HCT116 (cell line): ENCODE data around the gene DGCR6L. TPM values are rescaled to one million over a fixed set of nuclear protein-coding genes. Genes with fewer than 3 reads are reported as not detected.

Experiments used
- ATAC-seq: fragments of 200-7000 bp; cut with Tn5 transposase; 2 replicates; pipeline ENCODE4 v1.9.1; 2020; ENCODE audit warnings: mild to moderate bottlenecking, moderate library complexity
- BruUV-seq: library from RNA; stranded (reverse); fragments of 400-500 nt; replicated peaks from 2 replicates; lab custom pipeline; 2021; lab: Mats Ljungman, UMichigan
- CTCF ChIA-PET: fragments of 300-600 bp; sonication (Branson Sonifier 250); formaldehyde crosslinking; loops from one replicate; lab custom pipeline; 2021; ENCODE audit warnings: antibody characterized with exemption; lab: Charles Lee
- POLR2A ChIA-PET: fragments of 300-600, 350-600 bp; sonication (Branson Sonifier 250); formaldehyde crosslinking; loops from one replicate; lab custom pipeline; 2021; ENCODE audit warnings: antibody characterized with exemption; lab: Charles Lee
- RAD21 ChIA-PET, 2 experiments: fragments of 300-600 bp; sonication (Branson Sonifier 250); formaldehyde crosslinking; loops; one replicate each; lab custom pipeline; 2023; ENCODE audit warnings: low total read pairs in 2 of 2; ENCODE audit not compliant: uncharacterized antibody in 2 of 2, unreplicated experiment in 2 of 2, low non-redundant PET in 1 of 2; lab: Charles Lee
- DNase-seq: peaks from one replicate; pipeline ENCODE4 v3.0.0-alpha.2; 2010; ENCODE audit warnings: low read depth, low spot score
- H2AFZ ChIP-seq: fragments of 200-600 bp; shearing (Covaris generic), sonication (generic); 2 replicates; pipeline ENCODE4 v1.6.1; 2017; ENCODE audit warnings: low read depth, mixed run types, mixed read lengths, antibody characterized with exemption, low read length; ENCODE audit not compliant: poor library complexity, severe bottlenecking
- H3K27ac ChIP-seq: 2 replicates; pipeline ENCODE4 v1.5.1; 2012; ENCODE audit warnings: low read depth, low read length
- H3K27me3 ChIP-seq: fragments of 200-600 bp; sonication (generic); 2 replicates; pipeline ENCODE4 v1.6.1; 2016; ENCODE audit warnings: mixed run types, low read length, mixed read lengths; ENCODE audit not compliant: insufficient read depth
- H3K36me3 ChIP-seq, 2 experiments: fragments of 200-500 bp in 1 of 2; fragments of 200-600 bp in 1 of 2; sonication (Bioruptor generic) in 1 of 2; sonication (generic) in 1 of 2; 2 replicates each; pipeline versions ENCODE4 v1.5.1 to v1.6.1; 2014 to 2016; ENCODE audit warnings: low read length in 2 of 2, inconsistent platforms in 1 of 2, mixed read lengths in 1 of 2, mixed run types in 1 of 2; ENCODE audit not compliant: insufficient read depth in 2 of 2, control insufficient read depth in 1 of 2
- H3K4me1 ChIP-seq, 2 experiments: fragments of 200-600 bp in 1 of 2; sonication (generic) in 1 of 2; 2 replicates each; pipeline versions ENCODE4 v1.5.1 to v1.6.1; 2012 to 2017; ENCODE audit warnings: low read length in 2 of 2, inconsistent platforms in 1 of 2, mild to moderate bottlenecking in 1 of 2, mixed read lengths in 1 of 2, mixed run types in 1 of 2, moderate library complexity in 1 of 2; ENCODE audit not compliant: insufficient read depth in 2 of 2, control insufficient read depth in 1 of 2
- H3K4me2 ChIP-seq: fragments of 200-600 bp; sonication (generic); 2 replicates; pipeline ENCODE4 v1.6.1; 2017; ENCODE audit warnings: mixed run types, low read length, mixed read lengths
- H3K4me3 ChIP-seq, 2 experiments: fragments of 200-600 bp in 1 of 2; sonication (generic) in 1 of 2; replicated peaks in 1 of 2; 2 replicates each; pipeline ENCODE4 v1.5.1; 2011 to 2016; ENCODE audit warnings: low read length in 2 of 2, control low read depth in 1 of 2, low read depth in 1 of 2, mild to moderate bottlenecking in 1 of 2, mixed read lengths in 1 of 2, mixed run types in 1 of 2
- H3K79me2 ChIP-seq: fragments of 200-600 bp; sonication (generic); 2 replicates; pipeline ENCODE4 v1.6.1; 2017; ENCODE audit warnings: mild to moderate bottlenecking, mixed run types, low read length, moderate library complexity, mixed read lengths; ENCODE audit not compliant: insufficient read depth
- H3K9ac ChIP-seq: fragments of 200-600 bp; sonication (generic); 2 replicates; pipeline ENCODE4 v1.6.1; 2016; ENCODE audit warnings: low read length, mixed read lengths
- H3K9me2 ChIP-seq: fragments of 200-600 bp; sonication (generic), shearing (Covaris generic); 2 replicates; pipeline ENCODE4 v1.6.1; 2017; ENCODE audit warnings: mixed run types, mild to moderate bottlenecking, moderate library complexity; ENCODE audit not compliant: insufficient read depth
- H3K9me3 ChIP-seq, 2 experiments: fragments of 200-500 bp in 1 of 2; fragments of 200-600 bp in 1 of 2; sonication (Bioruptor generic) in 1 of 2; sonication (generic) in 1 of 2; 2 replicates each; pipeline ENCODE4 v1.6.1; 2014 to 2017; ENCODE audit warnings: low read length in 2 of 2, mixed read lengths in 2 of 2, inconsistent platforms in 1 of 2, low read depth in 1 of 2, mild to moderate bottlenecking in 1 of 2, mixed run types in 1 of 2, moderate library complexity in 1 of 2; ENCODE audit not compliant: control insufficient read depth in 1 of 2, insufficient read depth in 1 of 2
- H4K20me1 ChIP-seq: fragments of 200-600 bp; sonication (generic), shearing (Covaris generic); 2 replicates; pipeline ENCODE4 v1.6.1; 2017; ENCODE audit warnings: mixed run types, mild to moderate bottlenecking, moderate library complexity; ENCODE audit not compliant: insufficient read depth
- CBX3 ChIP-seq: IDR thresholded peaks from 2 replicates; pipeline ENCODE4 v1.6.1; 2012; ENCODE audit warnings: low read depth
- ELF1 ChIP-seq: IDR thresholded peaks from 2 replicates; pipeline ENCODE4 v1.6.1; 2012; ENCODE audit warnings: low read depth, borderline replicate concordance
- FOSL1 ChIP-seq: IDR thresholded peaks from 2 replicates; pipeline ENCODE4 v1.6.1; 2012; ENCODE audit warnings: low read depth
- POLR2A ChIP-seq: IDR thresholded peaks from 2 replicates; pipeline ENCODE4 v1.7.0; 2011; ENCODE audit warnings: borderline replicate concordance; ENCODE audit not compliant: insufficient read depth, insufficient read length; ENCODE audit errors: extremely low read depth
- POLR2AphosphoS5 ChIP-seq: IDR thresholded peaks from 2 replicates; pipeline ENCODE4 v1.6.1; 2011; ENCODE audit warnings: mild to moderate bottlenecking, low read depth, low read length, moderate library complexity
- RAD21 ChIP-seq: IDR thresholded peaks from 2 replicates; pipeline ENCODE4 v1.6.1; 2012; ENCODE audit warnings: low read depth, mild to moderate bottlenecking
- SP1 ChIP-seq: IDR thresholded peaks from 2 replicates; pipeline ENCODE4 v1.6.1; 2012; ENCODE audit warnings: low read depth
- SRF ChIP-seq: IDR thresholded peaks from 2 replicates; pipeline ENCODE4 v1.6.1; 2012; ENCODE audit warnings: low read depth
- TCF7L2 ChIP-seq: IDR thresholded peaks from 2 replicates; pipeline ENCODE4 v1.7.0; 2011; ENCODE audit warnings: borderline replicate concordance, inconsistent platforms; ENCODE audit not compliant: insufficient read depth, insufficient read length; ENCODE audit errors: extremely low read depth
- YY1 ChIP-seq: IDR thresholded peaks from 2 replicates; pipeline ENCODE4 v1.6.1; 2011; ENCODE audit warnings: low read length, low read depth, moderate library complexity, mild to moderate bottlenecking; ENCODE audit not compliant: insufficient replicate concordance; ENCODE audit errors: extremely low read depth
- ZBTB33 ChIP-seq: IDR thresholded peaks from 2 replicates; pipeline ENCODE4 v1.6.1; 2011; ENCODE audit warnings: mild to moderate bottlenecking, low read length, moderate library complexity; ENCODE audit not compliant: insufficient replicate concordance; ENCODE audit errors: extremely low read depth
- intact Hi-C: fragments of 100-400 bp; cut with micrococcal nuclease; formaldehyde crosslinking; loops from 2 replicates; pipeline ENCODE4 v1.10.0; 2022
- total RNA-seq: library from RNA; stranded (reverse); gene quantifications from one replicate; pipeline ENCODE4 v1.2.1, GENCODE V29; 2021; ENCODE audit not compliant: unreplicated experiment
- TF ChIP-seq, protein P1 (sequence below): IDR thresholded peaks from 2 replicates; pipeline ENCODE4 v1.6.1; 2012
- TF ChIP-seq, protein P2 (sequence below): IDR thresholded peaks from 2 replicates; pipeline ENCODE4 v1.6.1; 2012; ENCODE audit warnings: low read depth

DGCR6L gene
- total RNA-seq, 1 experiment from 2014 or later: 44.9 TPM

DNA sequence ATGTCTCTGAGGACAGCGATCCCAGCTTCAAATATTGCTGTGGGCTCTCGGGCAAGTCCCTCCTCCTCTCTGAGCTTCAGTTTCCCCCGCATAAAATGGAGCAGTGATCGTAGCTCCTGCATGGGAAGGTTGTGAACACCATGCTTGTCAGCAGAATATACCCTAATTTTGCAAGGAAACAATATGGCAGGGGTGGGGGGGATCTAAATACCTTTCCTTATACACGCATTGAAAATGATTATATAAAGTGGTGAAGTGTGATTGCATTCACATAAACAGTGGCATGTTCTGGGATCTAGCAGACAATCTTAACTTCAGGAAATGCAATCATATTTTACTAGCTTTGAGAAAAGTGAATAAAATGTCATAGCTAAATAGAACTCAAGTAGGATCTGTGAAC is 27.8 kb downstream of the DGCR6L start:
- no peak for ATAC-seq
- Histone ChIP-seq H3K9me2 (no peaks in the 10 kb centered on the region), H4K20me1 (no peaks in the 10 kb centered on the region), H3K4me2 (no peak overlapping the region), H3K4me1 (no peaks in the 10 kb centered on the region), H3K27me3 (no peaks in the 10 kb centered on the region), H3K36me3 (no peaks in the 10 kb centered on the region), H2AFZ (no peak overlapping the region), H3K4me3 (no peak overlapping the region), H3K27ac (no peak overlapping the region), H3K9ac (no peak overlapping the region), H3K9me3 (no peaks in the 10 kb centered on the region), H3K79me2 (no peaks in the 10 kb centered on the region)
- ChIA-PET RAD21 (interaction anchor here in 1 of 2 experiments (1.3 kb wide), 1 partner anchor 135 kb away, joined by 3 read pairs; no protein-coding TSS in a partner anchor), POLR2A (interaction anchor here (1.0 kb wide), 1 partner anchor 135 kb away, joined by 3 read pairs; no protein-coding TSS in a partner anchor), CTCF (no interaction called here)
- intact Hi-C loops: no loop called here
- TF ChIP-seq ELF1: no peak
- TF ChIP-seq POLR2A: no peak
- TF ChIP-seq CBX3: no peak
- no peak for TF ChIP-seq TCF7L2
- no peak for TF ChIP-seq SP1
- TF ChIP-seq YY1: no peak
- no peak for DNase-seq
- no TSS peak for BruUV-seq

- no peaks in the 10 kb centered on the region for H3K27me3 ChIP-seq
- no peaks in the 10 kb centered on the region for H3K79me2 ChIP-seq
- intact Hi-C loops: no loop called here
- H3K4me1 ChIP-seq: no peaks in the 10 kb centered on the region
- POLR2A ChIA-PET: interaction anchor here (1.0 kb wide), 1 partner anchor 135 kb away, joined by 3 read pairs; no protein-coding TSS in a partner anchor
- no peak overlapping the region for H3K27ac ChIP-seq
- CTCF ChIA-PET: interaction anchor here (1.2 kb wide), 1 partner anchor 134 kb away, joined by 3 read pairs; no protein-coding TSS in a partner anchor
- no peaks in the 10 kb centered on the region for H3K9me3 ChIP-seq
- no peak overlapping the region for H2AFZ ChIP-seq
- no peak overlapping the region for H3K4me2 ChIP-seq
- H4K20me1 ChIP-seq: no peaks in the 10 kb centered on the region
- no peaks in the 10 kb centered on the region for H3K9me2 ChIP-seq
- ATAC-seq (no peak), DNase-seq (no peak)
- no TSS peak for BruUV-seq
- no peaks in the 10 kb centered on the region for H3K36me3 ChIP-seq
- no peak overlapping the region for H3K9ac ChIP-seq
- H3K4me3 ChIP-seq: no peak overlapping the region
- RAD21 ChIA-PET: interaction anchor here in 1 of 2 experiments (1.3 kb wide), 1 partner anchor 134 kb away, joined by 3 read pairs; no protein-coding TSS in a partner anchor
- TF ChIP-seq RAD21 (no peak), ZBTB33 (no peak), FOSL1 (no peak), POLR2AphosphoS5 (no peak), ELF1 (no peak), TCF7L2 (no peak), POLR2A (no peak), SRF (no peak)
- TF ChIP-seq, protein P1, sequence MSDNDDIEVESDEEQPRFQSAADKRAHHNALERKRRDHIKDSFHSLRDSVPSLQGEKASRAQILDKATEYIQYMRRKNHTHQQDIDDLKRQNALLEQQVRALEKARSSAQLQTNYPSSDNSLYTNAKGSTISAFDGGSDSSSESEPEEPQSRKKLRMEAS: no peak
- TF ChIP-seq, protein P2, sequence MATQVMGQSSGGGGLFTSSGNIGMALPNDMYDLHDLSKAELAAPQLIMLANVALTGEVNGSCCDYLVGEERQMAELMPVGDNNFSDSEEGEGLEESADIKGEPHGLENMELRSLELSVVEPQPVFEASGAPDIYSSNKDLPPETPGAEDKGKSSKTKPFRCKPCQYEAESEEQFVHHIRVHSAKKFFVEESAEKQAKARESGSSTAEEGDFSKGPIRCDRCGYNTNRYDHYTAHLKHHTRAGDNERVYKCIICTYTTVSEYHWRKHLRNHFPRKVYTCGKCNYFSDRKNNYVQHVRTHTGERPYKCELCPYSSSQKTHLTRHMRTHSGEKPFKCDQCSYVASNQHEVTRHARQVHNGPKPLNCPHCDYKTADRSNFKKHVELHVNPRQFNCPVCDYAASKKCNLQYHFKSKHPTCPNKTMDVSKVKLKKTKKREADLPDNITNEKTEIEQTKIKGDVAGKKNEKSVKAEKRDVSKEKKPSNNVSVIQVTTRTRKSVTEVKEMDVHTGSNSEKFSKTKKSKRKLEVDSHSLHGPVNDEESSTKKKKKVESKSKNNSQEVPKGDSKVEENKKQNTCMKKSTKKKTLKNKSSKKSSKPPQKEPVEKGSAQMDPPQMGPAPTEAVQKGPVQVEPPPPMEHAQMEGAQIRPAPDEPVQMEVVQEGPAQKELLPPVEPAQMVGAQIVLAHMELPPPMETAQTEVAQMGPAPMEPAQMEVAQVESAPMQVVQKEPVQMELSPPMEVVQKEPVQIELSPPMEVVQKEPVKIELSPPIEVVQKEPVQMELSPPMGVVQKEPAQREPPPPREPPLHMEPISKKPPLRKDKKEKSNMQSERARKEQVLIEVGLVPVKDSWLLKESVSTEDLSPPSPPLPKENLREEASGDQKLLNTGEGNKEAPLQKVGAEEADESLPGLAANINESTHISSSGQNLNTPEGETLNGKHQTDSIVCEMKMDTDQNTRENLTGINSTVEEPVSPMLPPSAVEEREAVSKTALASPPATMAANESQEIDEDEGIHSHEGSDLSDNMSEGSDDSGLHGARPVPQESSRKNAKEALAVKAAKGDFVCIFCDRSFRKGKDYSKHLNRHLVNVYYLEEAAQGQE: no peak
Observed at GRCh38 chr22:20291604-20292063, 28.2 kb downstream of the DGCR6L start.
